EL (cell line): ENCODE data around the gene SLC5A2.
"Not testable (repeated sequence)": the region's sequence is repeated elsewhere in the genome, so short reads cannot be mapped to it uniquely, and the experiment has no call there.

Experiments used
- DNase-seq: peaks from one replicate; pipeline ENCODE4 v3.0.0-alpha.2; 2016

Gene SLC5A2

GRCh38 chr16:31501966-31502348 lies 19.0 kb downstream of the SLC5A2 start:
- no peak for DNase-seq

- no peak for DNase-seq
Observed at GRCh38 chr16:31502981-31503380, 20.1 kb downstream of the SLC5A2 start.

GRCh38 chr16:31503555-31503954 lies 20.6 kb downstream of the SLC5A2 start:
- DNase-seq = not testable (repeated sequence)

GRCh38 chr16:31504159-31504558 lies 21.2 kb downstream of the SLC5A2 start:
- no peak for DNase-seq

GRCh38 chr16:31505483-31505882 lies 22.6 kb downstream of the SLC5A2 start:
- no peak for DNase-seq

- DNase-seq = no peak
Observed at GRCh38 chr16:31507617-31507928, 24.6 kb downstream of the SLC5A2 start.

- DNase-seq = peak; percentile 88
Observed at GRCh38 chr16:31507929-31508705, 25.2 kb downstream of the SLC5A2 start, which contains the start of gene RUSF1. TSS of gene RUSF1 (minus strand) at chr16:31508391. CDS start at chr16:31508373, 18 bp downstream.

GRCh38 chr16:31508706-31509195 lies 25.8 kb downstream of the SLC5A2 start:
- peak; percentile 59 for DNase-seq

GRCh38 chr16:31513126-31513525 lies 30.2 kb downstream of the SLC5A2 start:
- DNase-seq = peak; percentile 91

GRCh38 chr16:31513884-31514283 lies 31.0 kb downstream of the SLC5A2 start:
- no peak for DNase-seq

- DNase-seq = no peak
Observed at GRCh38 chr16:31517800-31518402, 35.0 kb downstream of the SLC5A2 start.

- no peak for DNase-seq
Observed at GRCh38 chr16:31519759-31520431, 37.0 kb downstream of the SLC5A2 start.

GRCh38 chr16:31521368-31521767 lies 38.4 kb downstream of the SLC5A2 start:
- DNase-seq = no peak

- no peak for DNase-seq
Observed at GRCh38 chr16:31522071-31522470, 39.1 kb downstream of the SLC5A2 start.

- DNase-seq = not testable (repeated sequence)
Observed at GRCh38 chr16:31523768-31524167, 40.8 kb downstream of the SLC5A2 start.

- DNase-seq = no peak
Observed at GRCh38 chr16:31525113-31525512, 42.2 kb downstream of the SLC5A2 start.

GRCh38 chr16:31527734-31528274 lies 44.9 kb downstream of the SLC5A2 start, which contains the start of gene AHSP:
TSS of gene AHSP (plus strand) at chr16:31527900. CDS start at chr16:31528140, 240 bp downstream.
- no peak for DNase-seq

GRCh38 chr16:31528523-31529107 lies 45.7 kb downstream of the SLC5A2 start:
- DNase-seq = no peak

- DNase-seq = peak; percentile 58
Observed at GRCh38 chr16:31529108-31529936, 46.4 kb downstream of the SLC5A2 start.

GRCh38 chr16:31529937-31530312 lies 47.0 kb downstream of the SLC5A2 start:
- DNase-seq = no peak

GRCh38 chr16:31530405-31530804 lies 47.5 kb downstream of the SLC5A2 start:
- DNase-seq = no peak

GRCh38 chr16:31531096-31531495 lies 48.2 kb downstream of the SLC5A2 start:
- DNase-seq = no peak
